Measurements from ENCODE around the gene TMOD3.

GRCh38 chr15:51878446-51879386, 49.3 kb downstream of the TMOD3 start:
- no peak for TF ChIP-seq CTCF (IDR thresholded peaks at IDR 0.05)
- no peak for TF ChIP-seq POLR2A (IDR thresholded peaks at IDR 0.05)

Measured in body of pancreas (tissue), 4 donors.